HEK293T (cell line): ENCODE measurements around the gene OR6J1.

Experiments used
- CTCF ChIA-PET: fragments of 350-600 bp; formaldehyde crosslinking; extraction: SDS; loops from one replicate; lab custom pipeline; 2021; ENCODE audit warnings: antibody characterized with exemption, inconsistent platforms; lab: Yijun Ruan, JAX
- POLR2A ChIA-PET: fragments of 350-600 bp; formaldehyde crosslinking; extraction: SDS; loops from one replicate; lab custom pipeline; 2020; ENCODE audit warnings: antibody characterized with exemption, inconsistent platforms; lab: Yijun Ruan, JAX
- DNase-seq: peaks from one replicate; pipeline ENCODE4 v3.0.0; 2012; ENCODE audit warnings: mixed read lengths; ENCODE audit errors: extremely low spot score
- ARNT ChIP-seq: fragments of 450-650 bp; IDR thresholded peaks from 2 replicates; pipeline ENCODE4 v1.6.1; 2017; ENCODE audit warnings: mild to moderate bottlenecking
- BHLHE40 ChIP-seq: fragments of 450-650 bp; IDR thresholded peaks from 2 replicates; pipeline ENCODE4 v1.6.1; 2016; ENCODE audit warnings: mild to moderate bottlenecking, moderate library complexity, borderline replicate concordance
- CTBP1 ChIP-seq: fragments of 450-650 bp; IDR thresholded peaks from 2 replicates; pipeline ENCODE4 v1.6.1; 2016; ENCODE audit warnings: borderline replicate concordance
- ELF4 ChIP-seq: fragments of 450-650 bp; IDR thresholded peaks from 2 replicates; pipeline ENCODE4 v1.6.1; 2017; ENCODE audit warnings: antibody characterized with exemption
- FOXA1 ChIP-seq: fragments of 450-650 bp; IDR thresholded peaks from 2 replicates; pipeline ENCODE4 v1.6.1; 2016; ENCODE audit warnings: mild to moderate bottlenecking
- FOXK2 ChIP-seq: fragments of 450-650 bp; IDR thresholded peaks from 2 replicates; pipeline ENCODE4 v1.6.1; 2016; ENCODE audit warnings: mild to moderate bottlenecking
- FOXM1 ChIP-seq: fragments of 450-650 bp; IDR thresholded peaks from 2 replicates; pipeline ENCODE4 v1.6.1; 2017; ENCODE audit warnings: mild to moderate bottlenecking, borderline replicate concordance
- HDGF ChIP-seq: fragments of 450-650 bp; IDR thresholded peaks from 2 replicates; pipeline ENCODE4 v1.6.1; 2017; ENCODE audit warnings: antibody characterized with exemption, borderline replicate concordance
- L3MBTL2 ChIP-seq: fragments of 450-650 bp; conservative IDR thresholded peaks from 2 replicates; pipeline ENCODE4 v1.6.1; 2016; ENCODE audit warnings: mild to moderate bottlenecking
- LEF1 ChIP-seq: fragments of 450-650 bp; IDR thresholded peaks from 2 replicates; pipeline ENCODE4 v1.6.1; 2017; ENCODE audit warnings: mild to moderate bottlenecking, borderline replicate concordance
- NFRKB ChIP-seq: fragments of 450-650 bp; IDR thresholded peaks from 2 replicates; pipeline ENCODE4 v1.6.1; 2016; ENCODE audit warnings: mild to moderate bottlenecking, moderate library complexity
- PKNOX1 ChIP-seq: fragments of 450-650 bp; IDR thresholded peaks from 2 replicates; pipeline ENCODE4 v1.6.1; 2016
- SP1 ChIP-seq: fragments of 450-650 bp; IDR thresholded peaks from 2 replicates; pipeline ENCODE4 v1.6.1; 2017
- SUZ12 ChIP-seq: fragments of 450-650 bp; IDR thresholded peaks from 2 replicates; pipeline ENCODE4 v1.6.1; 2016; ENCODE audit warnings: mild to moderate bottlenecking
- TARDBP ChIP-seq: fragments of 450-650 bp; IDR thresholded peaks from 2 replicates; pipeline ENCODE4 v1.6.1; 2016
- ZNF384 ChIP-seq: fragments of 450-650 bp; IDR thresholded peaks from 2 replicates; pipeline ENCODE4 v1.6.1; 2016

Gene OR6J1

GRCh38 chr14:22671622-22672021, 27.5 kb upstream of the OR6J1 start:
- no peak for TF ChIP-seq L3MBTL2
- TF ChIP-seq PKNOX1: no peak
- TF ChIP-seq ELF4: no peak
- TF ChIP-seq NFRKB: no peak
- no peak for TF ChIP-seq FOXA1
- no peak for DNase-seq
- CTCF ChIA-PET: no interaction called here
- POLR2A ChIA-PET: no interaction called here

GRCh38 chr14:22668863-22669262, 24.7 kb upstream of the OR6J1 start:
- no peak for DNase-seq
- TF ChIP-seq SUZ12 (no peak), FOXK2 (no peak), CTBP1 (no peak), LEF1 (no peak), ELF4 (no peak), HDGF (no peak), ARNT (no peak), TARDBP (no peak), FOXA1 (no peak), FOXM1 (no peak), NFRKB (no peak), ZNF384 (no peak), PKNOX1 (no peak), SP1 (no peak), L3MBTL2 (no peak), BHLHE40 (no peak)
- CTCF ChIA-PET: interaction anchor here (1.3 kb wide), 1 partner anchor 186 kb away, joined by 4 read pairs; no protein-coding TSS in a partner anchor
- POLR2A ChIA-PET: no interaction called here

- TF ChIP-seq ARNT (no peak), FOXM1 (no peak), SUZ12 (no peak), HDGF (no peak), NFRKB (no peak), LEF1 (no peak), FOXK2 (no peak), SP1 (no peak), L3MBTL2 (no peak), ZNF384 (no peak), TARDBP (no peak), BHLHE40 (no peak), PKNOX1 (no peak), FOXA1 (no peak), ELF4 (no peak), CTBP1 (no peak)
- ChIA-PET POLR2A (no interaction called here), CTCF (no interaction called here)
- no peak for DNase-seq
These were observed 24.3 kb upstream of the OR6J1 start for GRCh38 chr14:22668417-22668816.

GRCh38 chr14:22667881-22668280, 23.7 kb upstream of the OR6J1 start:
- ChIA-PET CTCF (no interaction called here), POLR2A (no interaction called here)
- no peak for TF ChIP-seq ELF4
- TF ChIP-seq SP1: no peak
- no peak for TF ChIP-seq BHLHE40
- no peak for TF ChIP-seq ZNF384
- no peak for TF ChIP-seq LEF1
- TF ChIP-seq FOXA1: no peak
- TF ChIP-seq SUZ12: no peak
- TF ChIP-seq HDGF: no peak
- no peak for TF ChIP-seq FOXM1
- TF ChIP-seq TARDBP: no peak
- no peak for TF ChIP-seq FOXK2
- TF ChIP-seq CTBP1: no peak
- TF ChIP-seq PKNOX1: no peak
- no peak for TF ChIP-seq ARNT
- TF ChIP-seq L3MBTL2: no peak
- no peak for TF ChIP-seq NFRKB
- DNase-seq: no peak

- CTCF ChIA-PET: no interaction called here
- POLR2A ChIA-PET: no interaction called here
- no peak for DNase-seq
- TF ChIP-seq HDGF: no peak
- TF ChIP-seq PKNOX1: no peak
- TF ChIP-seq LEF1: no peak
- no peak for TF ChIP-seq NFRKB
- TF ChIP-seq FOXM1: no peak
- TF ChIP-seq FOXK2: no peak
- TF ChIP-seq TARDBP: no peak
- TF ChIP-seq SP1: no peak
These were observed 22.2 kb upstream of the OR6J1 start for GRCh38 chr14:22666203-22666893.
